ENCODE data around the gene GABPB2.
"Not testable (repeated sequence)": the region's sequence is repeated elsewhere in the genome, so short reads cannot be mapped to it uniquely, and the experiment has no call there.

GABPB2 gene

GRCh38 chr1:151060007-151060656 lies 10.4 kb upstream of the GABPB2 start, which contains the start of gene MLLT11:
MLLT11 (plus strand) TSS chr1:151060397; CDS start chr1:151067225, 6,828 bp downstream.
- no peak for DNase-seq

GRCh38 chr1:151060657-151061421 lies 9.7 kb upstream of the GABPB2 start:
- no peak for DNase-seq

- DNase-seq: no peak
Measured at GRCh38 chr1:151061704-151062103, 8.9 kb upstream of the GABPB2 start.

GRCh38 chr1:151062741-151063371 lies 7.7 kb upstream of the GABPB2 start:
- no peak for DNase-seq

- DNase-seq: no peak
Measured at GRCh38 chr1:151065089-151065645, 5.4 kb upstream of the GABPB2 start.

GRCh38 chr1:151067185-151067584 lies 3.4 kb upstream of the GABPB2 start:
- DNase-seq: no peak

GRCh38 chr1:151069103-151069486 lies 1.5 kb upstream of the GABPB2 start:
- no peak for DNase-seq

- DNase-seq: no peak
Measured at GRCh38 chr1:151072224-151072623, 1.7 kb downstream of the GABPB2 start.

- no peak for DNase-seq
Measured at GRCh38 chr1:151085953-151086559, 15.5 kb downstream of the GABPB2 start.

- not testable (repeated sequence) for DNase-seq
Measured at GRCh38 chr1:151097426-151097825, 26.9 kb downstream of the GABPB2 start.

- no peak for DNase-seq
Measured at GRCh38 chr1:151098126-151098525, 27.6 kb downstream of the GABPB2 start.

- DNase-seq: no peak
Measured at GRCh38 chr1:151104630-151105029, 34.1 kb downstream of the GABPB2 start.

- DNase-seq: no peak
Measured at GRCh38 chr1:151106894-151107293, 36.3 kb downstream of the GABPB2 start.

- DNase-seq: no peak
Measured at GRCh38 chr1:151108331-151108730, 37.8 kb downstream of the GABPB2 start.

GRCh38 chr1:151113877-151114276 lies 43.3 kb downstream of the GABPB2 start:
- no peak for DNase-seq

- no peak for DNase-seq
Measured at GRCh38 chr1:151124763-151125403, 54.3 kb downstream of the GABPB2 start.

GRCh38 chr1:151128800-151129199 lies 58.2 kb downstream of the GABPB2 start:
- no peak for DNase-seq

GRCh38 chr1:151130987-151131586 lies 60.5 kb downstream of the GABPB2 start:
- peak; percentile 78 for DNase-seq

- DNase-seq: no peak
Measured at GRCh38 chr1:151131701-151132334, 61.3 kb downstream of the GABPB2 start.

GRCh38 chr1:151132335-151133017 lies 61.9 kb downstream of the GABPB2 start:
- no peak for DNase-seq
